ELR (cell line): ENCODE results near the gene BUB1B.

Source experiments
- DNase-seq: peaks from one replicate; pipeline ENCODE4 v3.0.0-alpha.2; 2015; ENCODE audit warnings: low read depth

BUB1B gene

DNA sequence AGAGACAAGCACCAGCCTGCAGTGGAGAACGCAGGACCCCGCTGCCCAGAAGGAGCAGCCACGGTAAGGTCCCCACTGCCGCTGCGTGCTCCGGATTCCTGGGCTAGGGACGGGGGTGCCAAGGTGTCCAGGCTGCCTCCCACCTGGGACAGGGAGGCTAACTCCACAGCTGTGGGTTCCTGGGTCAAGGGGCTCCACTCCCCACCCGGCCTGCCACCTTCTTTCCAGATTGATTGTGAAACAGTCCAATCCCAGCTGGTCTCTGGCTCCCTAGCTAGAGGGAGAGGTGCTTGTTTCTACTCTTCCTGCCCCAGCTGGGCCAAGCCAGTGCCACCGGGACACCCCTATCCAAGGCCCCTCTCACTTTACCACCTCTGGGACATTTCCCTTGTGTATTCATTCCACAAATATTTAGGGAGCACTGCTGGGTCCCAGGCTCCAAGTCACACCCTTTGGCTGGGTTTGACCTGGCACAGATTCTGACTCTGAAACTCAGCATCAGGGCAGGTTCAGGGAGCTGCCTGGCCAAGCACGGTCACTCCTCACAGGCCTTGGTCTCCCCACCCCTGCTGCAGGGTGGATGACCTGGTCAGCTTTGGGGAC lies 79.9 kb downstream of the BUB1B start:
- no peak for DNase-seq

DNA sequence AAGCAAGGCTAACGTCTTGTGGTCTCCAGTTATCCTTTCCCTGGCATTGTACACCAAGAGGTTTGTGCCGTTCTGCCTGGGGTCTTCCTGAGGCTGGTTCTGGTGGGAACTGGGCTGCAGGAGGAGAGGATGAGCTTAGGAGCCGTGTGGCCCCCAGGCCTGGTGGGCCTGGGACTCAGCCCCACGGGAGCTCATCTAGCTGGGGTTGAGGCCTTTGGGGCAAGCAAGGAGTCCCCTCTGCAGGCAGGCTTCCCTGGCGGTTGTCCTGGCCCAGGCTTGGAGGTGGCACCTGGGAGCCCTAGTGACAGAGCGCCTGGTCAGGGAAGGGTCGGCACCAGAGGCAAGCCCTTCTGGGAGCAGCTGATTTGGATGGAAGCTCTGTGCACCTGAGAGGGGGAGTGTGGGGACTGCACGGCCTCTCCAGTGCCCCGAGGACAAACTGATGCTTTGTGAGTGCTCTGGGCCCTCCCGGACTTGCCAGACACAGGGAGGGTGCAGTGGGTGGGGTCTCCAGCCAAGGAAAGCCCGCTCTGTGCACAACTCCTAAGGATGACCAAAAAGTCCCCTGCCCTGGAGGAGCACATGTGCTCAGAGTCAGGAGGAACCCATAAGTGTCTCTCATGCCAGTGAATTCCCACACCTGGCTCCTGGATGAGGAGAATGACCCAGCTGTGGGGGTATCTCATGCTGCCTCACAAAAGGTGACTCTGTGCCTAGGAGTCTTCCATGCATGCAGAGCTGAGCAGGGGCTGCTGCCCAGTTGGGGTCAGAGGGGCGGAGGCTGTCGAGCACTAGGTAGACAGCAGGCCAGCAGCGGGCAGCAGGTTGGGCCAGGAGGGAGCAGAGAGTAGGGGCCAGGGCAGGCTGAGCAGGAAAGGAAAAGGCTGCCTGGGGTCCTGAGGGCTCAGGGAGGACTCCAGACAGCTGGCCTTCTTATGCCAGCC lies 80.7 kb downstream of the BUB1B start:
- DNase-seq: no peak

DNA sequence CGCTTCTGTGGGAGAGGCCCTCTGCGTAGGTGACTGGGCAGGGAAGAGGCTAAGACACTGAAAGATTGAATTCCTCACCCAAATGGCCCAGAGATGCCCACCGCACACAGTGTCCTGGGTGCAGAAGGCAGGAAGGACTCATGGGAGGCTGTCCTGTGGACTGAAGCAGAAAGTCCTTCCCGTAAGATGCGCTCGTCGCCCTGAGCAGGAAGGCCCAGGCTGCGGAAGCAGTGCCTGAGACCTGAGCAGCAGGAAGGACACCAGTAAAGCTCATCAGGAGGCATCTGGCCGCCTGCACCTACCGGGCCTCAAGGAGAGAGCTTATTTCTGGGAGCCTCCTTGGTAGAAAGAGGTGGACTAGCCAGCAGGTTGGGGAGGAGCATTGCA lies 81.3 kb downstream of the BUB1B start:
- DNase-seq: no peak

DNA sequence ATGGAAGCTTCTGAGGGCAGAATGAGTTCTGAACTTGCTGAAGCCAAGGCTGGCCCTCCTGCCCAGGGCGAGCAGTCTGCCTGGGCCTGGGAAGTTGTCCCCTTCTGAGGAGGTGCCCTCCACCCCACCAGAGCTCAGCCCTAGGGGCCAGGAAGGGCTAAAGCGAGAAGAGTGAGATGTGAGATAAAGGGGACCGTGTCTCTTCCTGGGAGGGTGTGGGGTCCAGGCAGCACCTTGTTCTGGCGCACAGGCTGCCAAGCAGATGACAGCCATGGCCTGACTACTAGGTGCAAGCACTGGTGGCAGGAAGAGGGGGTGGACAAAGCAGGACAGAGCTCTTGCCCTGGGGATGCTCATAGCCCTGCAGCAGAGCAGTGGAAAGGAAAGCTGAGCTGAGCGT lies 81.7 kb downstream of the BUB1B start:
- no peak for DNase-seq

DNA sequence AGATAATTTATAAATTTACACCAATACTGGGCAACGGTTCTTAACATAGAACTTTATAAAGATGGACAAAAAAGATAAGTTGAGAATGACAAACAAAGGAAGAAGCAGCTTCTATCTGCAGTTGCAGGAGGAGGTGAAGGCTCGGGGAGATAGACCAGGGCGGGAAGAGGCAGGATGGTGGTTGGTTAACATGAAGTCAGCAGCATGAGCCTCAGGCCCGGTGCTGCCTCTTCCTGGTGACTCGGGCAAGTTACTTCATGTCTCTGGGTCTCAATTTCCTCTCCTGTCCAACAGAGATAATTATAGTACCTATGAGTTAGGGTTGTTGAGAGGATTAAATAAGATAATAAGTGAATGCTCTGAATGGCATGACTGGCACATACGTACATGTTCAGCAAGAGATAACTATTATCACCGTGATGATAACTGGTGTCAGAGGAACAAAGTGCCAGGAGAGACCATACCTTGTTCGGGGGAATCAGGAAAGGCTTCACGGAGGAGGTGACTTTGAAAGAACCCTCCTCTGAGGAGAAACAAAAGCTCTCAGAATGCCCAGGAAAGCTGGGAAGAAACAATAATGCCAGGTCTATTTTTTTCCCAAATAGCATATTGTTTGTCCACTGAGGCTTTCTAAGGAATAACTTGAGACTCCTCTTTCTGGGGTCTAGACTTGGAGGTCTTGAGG lies 82.4 kb downstream of the BUB1B start:
- peak; percentile 32 for DNase-seq

DNA sequence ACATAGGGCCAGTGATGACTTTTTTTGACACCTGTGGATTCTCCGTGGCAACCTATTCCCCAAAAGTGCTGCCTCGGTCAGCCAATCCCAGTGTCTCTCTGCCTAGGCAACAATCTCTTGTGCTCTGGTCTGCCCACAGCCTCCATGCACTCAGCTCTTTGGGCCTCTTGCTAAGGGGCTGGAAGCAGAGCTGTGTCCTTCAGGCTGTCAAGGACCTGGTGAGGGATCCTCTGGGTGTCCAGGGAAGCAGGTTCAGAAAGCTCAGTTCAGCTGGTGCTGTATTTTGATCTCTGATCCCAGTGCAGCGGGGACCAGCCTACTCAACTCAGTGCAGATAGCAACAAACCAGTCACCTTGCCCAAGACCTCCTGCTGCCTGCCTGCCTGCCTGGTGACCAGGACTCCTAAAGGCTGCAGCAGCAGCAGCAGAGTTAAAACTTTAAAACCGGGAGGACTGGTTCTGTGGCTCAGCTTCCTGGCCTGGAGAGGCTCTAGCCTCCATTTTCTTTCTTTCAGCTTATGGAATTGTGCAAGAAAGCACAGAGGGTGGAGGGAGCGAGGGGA lies 84.2 kb downstream of the BUB1B start:
- no peak for DNase-seq

DNA sequence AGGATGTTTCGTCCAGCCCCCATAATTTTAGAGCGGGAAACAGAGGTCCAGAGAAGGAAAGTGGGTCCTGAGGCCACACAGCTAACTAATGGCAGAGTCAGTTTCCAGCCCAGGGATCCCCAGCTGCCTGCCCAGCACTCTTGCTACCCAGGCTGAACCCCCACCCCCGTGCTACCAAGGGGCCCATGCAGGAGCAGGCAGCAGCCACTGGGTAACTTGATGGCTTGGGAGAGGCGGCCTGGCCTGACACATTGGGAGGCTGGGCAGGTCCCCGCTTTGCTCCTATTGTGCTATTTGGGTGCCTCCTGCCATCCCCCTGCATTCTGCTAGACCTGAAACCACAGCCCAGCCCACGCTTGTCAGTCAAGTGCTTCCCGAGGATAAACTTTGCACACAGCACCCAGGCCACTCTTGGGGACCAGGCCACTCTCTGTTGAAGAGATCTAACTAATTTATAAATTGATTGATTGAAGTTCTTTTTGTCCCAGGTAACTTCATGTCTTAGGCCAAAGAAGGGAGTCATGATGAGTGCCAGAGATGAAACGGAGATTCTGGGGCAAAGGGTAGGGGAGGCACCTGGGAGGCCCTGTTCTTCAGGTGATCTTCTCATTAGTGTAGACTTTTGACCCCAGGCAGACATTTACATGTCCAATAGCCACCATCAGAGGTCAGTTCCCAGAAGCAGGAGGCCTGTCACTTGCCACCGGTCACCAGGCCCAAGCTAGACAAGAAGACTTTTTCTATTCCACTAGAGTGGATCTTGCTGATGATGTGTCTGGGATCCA lies 85.0 kb downstream of the BUB1B start:
- no peak for DNase-seq

DNA sequence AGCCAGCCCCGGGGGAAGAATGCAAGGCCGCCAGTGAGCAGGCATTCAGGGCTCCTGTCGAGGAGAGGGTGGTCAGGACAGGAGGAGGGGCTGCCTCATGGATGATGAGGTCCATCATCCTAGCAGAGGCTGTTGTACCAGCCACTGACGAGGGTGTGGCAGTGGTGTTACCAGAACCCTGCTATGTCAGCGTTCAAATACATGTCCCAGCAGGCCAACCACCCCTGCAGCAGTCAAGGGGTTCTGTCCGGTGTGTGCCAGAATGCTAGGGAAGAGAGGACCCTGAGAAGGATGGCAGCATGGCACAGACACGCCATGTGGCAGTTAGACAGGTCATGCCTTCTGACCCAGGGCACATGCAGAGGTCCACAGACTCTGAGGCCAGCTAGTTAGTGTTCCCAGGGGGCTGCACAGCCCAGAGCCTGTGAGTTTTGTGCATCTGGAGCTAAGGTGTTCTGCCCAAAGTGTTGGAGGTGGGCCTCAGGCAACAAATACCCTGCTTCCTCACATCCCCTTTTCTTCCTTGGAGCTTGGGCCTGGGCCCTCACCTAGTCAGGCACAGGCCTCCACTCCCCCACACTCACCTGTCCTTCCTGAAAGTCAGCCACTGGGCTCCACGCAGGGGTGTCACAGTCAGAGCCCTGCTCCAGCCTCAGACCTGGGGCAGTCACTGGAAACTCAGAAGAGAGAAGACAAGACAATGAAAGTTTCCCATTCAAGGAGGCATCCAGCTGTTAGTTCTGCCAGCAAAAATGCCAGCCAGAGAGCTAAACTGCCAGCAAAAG lies 85.8 kb downstream of the BUB1B start:
- DNase-seq: no peak

- no peak for DNase-seq
Observed at GRCh38 chr15:40247406-40247971, 86.6 kb downstream of the BUB1B start.

GRCh38 chr15:40248006-40248783 lies 87.3 kb downstream of the BUB1B start:
- no peak for DNase-seq

GRCh38 chr15:40249477-40250303 lies 88.8 kb downstream of the BUB1B start:
- peak; percentile 68 for DNase-seq

DNA sequence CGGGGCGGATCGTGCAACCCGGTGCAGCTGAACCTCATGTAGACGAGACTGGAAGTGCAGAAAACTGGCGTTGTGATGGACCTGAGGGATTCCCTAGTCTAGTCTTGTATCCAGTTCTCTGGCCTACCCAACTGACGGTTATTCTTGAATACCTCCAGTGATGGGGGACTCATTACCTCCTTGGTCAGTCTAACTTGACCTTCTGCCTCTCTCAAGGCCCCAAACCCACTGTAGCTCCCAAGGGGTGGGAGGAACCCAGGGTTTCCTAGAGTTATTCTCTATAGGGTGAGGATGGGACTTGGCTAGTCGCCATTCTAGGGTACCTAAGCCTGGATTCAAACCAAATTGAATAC lies 89.4 kb downstream of the BUB1B start:
- no peak for DNase-seq

DNA sequence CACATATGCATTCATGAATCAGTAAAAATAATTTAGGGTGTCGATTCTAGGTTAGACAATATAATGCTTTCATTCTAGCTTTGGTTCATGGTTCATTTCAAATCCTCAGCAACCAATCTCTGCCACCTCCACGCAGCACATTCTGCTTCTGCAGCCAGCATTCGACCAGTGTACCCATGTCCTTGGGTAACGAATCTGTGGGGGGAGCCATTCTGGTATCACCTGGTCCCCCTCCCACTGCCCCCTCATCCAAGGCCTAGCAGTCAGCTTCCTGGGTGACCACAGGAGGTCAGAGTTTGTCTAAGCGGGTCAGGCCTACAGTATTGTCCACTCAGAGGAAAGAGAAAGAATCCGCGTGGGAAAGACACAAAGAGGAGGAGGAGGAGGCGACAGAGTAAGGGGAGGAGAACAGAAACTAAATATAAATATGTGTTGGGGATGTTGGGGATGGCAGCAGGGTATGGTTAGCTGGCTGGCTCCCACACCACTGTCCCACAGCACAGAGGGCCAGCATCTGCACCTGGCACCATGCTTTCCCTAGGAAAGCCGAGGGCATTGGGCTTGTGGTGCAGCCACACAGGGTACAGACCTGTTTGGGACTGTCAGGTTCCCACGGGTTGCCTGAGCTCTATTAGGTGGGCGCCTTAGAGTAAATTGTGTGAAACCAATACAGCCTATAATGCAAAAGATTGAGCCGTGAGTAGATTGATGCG lies 90.1 kb downstream of the BUB1B start:
- DNase-seq: no peak

DNA sequence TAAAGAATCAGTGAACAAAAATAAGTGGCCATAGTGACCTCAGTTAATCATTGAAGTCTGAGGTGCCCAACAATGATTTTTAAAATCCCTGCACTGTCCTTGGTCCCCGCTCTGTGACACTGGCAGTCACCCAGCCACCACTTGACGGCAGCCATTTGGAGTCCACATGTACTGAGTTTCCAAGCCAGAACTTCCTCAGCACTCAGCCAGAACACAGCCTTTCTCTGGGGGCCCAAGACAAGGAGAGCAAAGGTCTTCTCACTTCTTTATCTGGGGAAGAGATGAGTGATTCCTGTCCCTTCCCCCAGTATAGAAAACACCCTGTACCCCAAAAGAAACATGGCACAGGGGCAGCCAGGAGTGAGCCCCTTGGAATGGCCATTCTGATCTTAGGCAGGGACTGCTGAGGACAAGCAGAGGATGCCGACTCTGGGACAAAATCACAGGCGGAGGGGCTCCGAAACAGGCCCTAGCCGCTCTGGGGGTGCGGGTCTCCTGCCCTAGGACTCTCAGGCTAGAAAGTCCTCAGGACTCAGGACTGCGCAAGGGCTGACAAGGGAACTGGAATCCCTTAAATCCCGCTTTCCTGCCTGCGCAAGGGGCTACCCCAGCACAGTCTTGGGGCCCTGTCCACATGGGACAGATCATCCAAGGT lies 90.7 kb downstream of the BUB1B start:
- no peak for DNase-seq

DNA sequence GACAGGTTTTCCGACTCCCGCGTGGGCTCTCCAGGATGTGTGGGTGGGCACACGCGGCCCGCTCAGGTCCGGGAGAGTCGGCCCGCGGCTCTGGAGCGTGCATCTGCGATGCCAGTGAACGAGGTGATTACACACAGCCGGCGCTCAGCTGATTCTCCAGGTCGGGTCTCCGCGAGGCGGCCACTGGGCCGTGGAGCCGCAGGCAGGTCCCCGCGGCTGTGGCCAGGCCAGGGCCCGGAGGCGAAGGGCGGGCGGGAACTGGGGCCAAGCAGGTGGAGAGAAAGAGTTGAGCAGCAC lies 91.2 kb downstream of the BUB1B start:
- DNase-seq: no peak

- DNase-seq: no peak
Observed at GRCh38 chr15:40252438-40253166, 91.7 kb downstream of the BUB1B start.

DNA sequence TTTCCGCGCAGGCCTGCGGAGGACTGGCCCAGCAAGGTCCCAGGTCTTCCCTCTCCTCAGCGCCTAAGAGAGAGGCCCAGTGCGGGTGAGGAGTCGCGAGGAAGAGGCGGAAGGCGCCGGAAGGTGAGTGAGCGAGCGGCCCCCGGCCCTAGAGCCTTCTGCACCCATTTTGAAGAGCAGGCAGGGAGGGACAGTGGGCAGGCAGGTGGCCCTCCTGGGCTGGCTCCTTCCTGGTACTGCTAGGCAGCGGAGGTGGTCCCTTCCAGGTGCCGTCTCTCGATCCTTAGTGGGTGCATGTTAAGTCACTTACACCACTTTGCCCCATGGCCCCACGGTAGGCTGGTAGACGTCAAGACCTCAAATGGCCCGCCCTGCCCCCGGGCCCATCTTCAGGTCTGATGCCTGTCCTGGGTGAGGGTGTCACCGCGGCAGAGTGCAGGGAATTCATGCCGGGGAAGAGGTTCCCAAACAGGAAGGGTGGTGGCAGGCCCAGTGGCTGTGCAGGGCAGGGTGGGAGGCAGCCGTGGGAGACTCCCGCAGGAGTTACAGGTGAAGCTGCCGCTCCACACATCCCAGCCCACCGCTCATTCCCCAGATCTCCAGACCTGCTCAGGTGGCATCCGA lies 92.4 kb downstream of the BUB1B start:
- DNase-seq: no peak
